ENCODE results near the gene DNASE2.

Gene DNASE2

GRCh38 chr19:12828494-12828893, 52.8 kb downstream of the DNASE2 start:
- DNase-seq = no peak

DNA sequence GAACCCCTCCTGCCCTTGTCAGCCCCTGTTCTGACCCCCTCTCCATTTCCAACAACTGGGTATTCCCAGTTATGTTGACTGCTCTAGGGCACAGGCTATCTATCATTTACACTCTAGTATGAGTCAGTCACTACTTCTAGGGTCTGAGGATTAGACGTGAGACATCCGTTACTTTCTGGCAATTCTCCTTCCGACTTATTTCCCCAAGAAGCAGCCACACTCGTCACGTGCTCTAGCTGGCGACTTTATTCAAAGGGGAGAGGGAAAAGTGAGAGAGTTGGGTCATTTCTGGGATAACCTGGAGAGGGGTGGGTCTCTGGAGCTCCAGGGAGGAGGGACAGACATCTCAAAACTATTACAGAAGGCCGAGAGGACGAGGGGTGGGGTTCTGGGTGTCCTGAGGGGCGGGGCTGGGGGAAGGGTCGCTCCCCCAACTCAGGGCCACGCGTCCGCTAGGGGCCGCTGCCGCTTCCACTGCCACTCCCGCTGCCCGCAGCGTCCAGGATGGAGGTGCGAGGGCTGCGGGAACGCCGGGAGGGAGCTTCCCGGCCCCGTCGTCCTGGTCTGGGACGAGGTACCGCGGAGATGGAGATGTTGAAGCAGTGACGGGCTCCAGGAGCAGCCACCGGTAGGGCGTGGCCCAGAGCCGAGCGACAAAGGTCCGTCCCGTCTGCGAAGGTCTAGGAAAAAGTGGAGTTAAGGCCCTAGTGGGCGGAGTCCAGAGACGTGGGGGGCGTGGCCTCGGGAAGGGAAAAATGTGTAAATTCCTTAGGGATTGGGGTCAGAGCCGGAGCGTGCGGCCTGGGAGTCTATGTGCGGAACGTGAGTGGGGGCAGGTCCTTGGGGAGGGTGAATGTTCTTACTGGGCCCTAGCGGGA, 55.8 kb downstream of the DNASE2 start:
- DNase-seq = no peak

All from activated CD4-positive, alpha-beta T cell treated with anti-CD3 and anti-CD28 coated beads for 1 hour (primary cell).